Measurements from ENCODE around the gene SENP5. TPM values are rescaled to one million over a fixed set of nuclear protein-coding genes. Genes with fewer than 3 reads are reported as not detected.

The SENP5 gene
- total and polyA plus RNA-seq, 9 of the 15 experiments (the other 6 are each of a cell fraction or from before 2014, with no cell fraction given), result 18.3 to 59.7 (median 35.8) TPM

- TF ChIP-seq HDAC1 (IDR thresholded peaks at IDR 0.05) (peak in 1 of 2 experiments; percentile 94; a peak in 2 of 4 replicates), RB1 (IDR thresholded peaks at IDR 0.05; ENCODE audit: low read depth) (peak; percentile 83), ZNF146 (CRISPR knock-in tag; IDR thresholded peaks at IDR 0.05; ENCODE audit: unreplicated experiment) (no peak), TSC22D4 (tag; IDR thresholded peaks at IDR 0.05) (no peak), ZFP91 (CRISPR knock-in tag; IDR thresholded peaks at IDR 0.05) (peak; percentile 80; the same call in 1 of the 2 replicates), ELK1 (CRISPR knock-in tag; IDR thresholded peaks at IDR 0.05) (no peak), E2F8 (IDR thresholded peaks at IDR 0.05; ENCODE audit: low read depth, partially characterized antibody) (peak; percentile 97), CEBPG (CRISPR knock-in tag; IDR thresholded peaks at IDR 0.05) (0 out of 2 replicates have a peak, but pooled peaks have one; percentile 54), CEBPG (tag; conservative IDR thresholded peaks at IDR 0.05 in 1 of 2, IDR thresholded peaks at IDR 0.05 in 1 of 2) (no peak), PYGO2 (tag; IDR thresholded peaks at IDR 0.05) (no peak), E2F4 (CRISPR knock-in tag; IDR thresholded peaks at IDR 0.05; ENCODE audit: low read depth) (no peak; the same call in 1 of the 2 replicates), ZNF384 (IDR thresholded peaks at IDR 0.05; ENCODE audit: low read depth, low read length) (0 out of 2 replicates have a peak, but pooled peaks have one; percentile 52), POLR2AphosphoS5 (IDR thresholded peaks at IDR 0.05; ENCODE audit: control insufficient read depth, insufficient read depth, low read depth, low read length) (peak; percentile 84), SOX6 (IDR thresholded peaks at IDR 0.05) (peak; percentile 68), TEAD2 (tag; IDR thresholded peaks at IDR 0.05) (no peak), TBL1XR1 (IDR thresholded peaks at IDR 0.05; ENCODE audit: low read length in 2 of 2) (peak in 1 of 2 experiments; percentile 88; a peak in 2 of 4 replicates), HSF4 (CRISPR knock-in tag; IDR thresholded peaks at IDR 0.05; ENCODE audit: borderline replicate concordance) (0 out of 2 replicates have a peak, but pooled peaks have one; percentile 33), DEAF1 (CRISPR knock-in tag; IDR thresholded peaks at IDR 0.05) (peak; percentile 51; the same call in 1 of the 2 replicates), EP400 (IDR thresholded peaks at IDR 0.05) (peak; percentile 100)
Measured at GRCh38 chr3:196942226-196942914, 74.7 kb downstream of the SENP5 start, which contains the start of gene NCBP2 (continued).

Measured in K562 (cell line).